Stimulated activated CD8-positive, alpha-beta memory T cell treated with anti-CD3 and anti-CD28 coated beads, Interleukin-15, amount 100 ng/mL, for 4 hours (primary cell): Measurements from ENCODE around the gene ITM2C.

Source experiments
- DNase-seq, 2 donors: peaks; one replicate each; pipeline ENCODE4 v3.0.0-alpha.2; 2020; ENCODE audit warnings: low read depth in 2 of 2

The ITM2C gene

DNA sequence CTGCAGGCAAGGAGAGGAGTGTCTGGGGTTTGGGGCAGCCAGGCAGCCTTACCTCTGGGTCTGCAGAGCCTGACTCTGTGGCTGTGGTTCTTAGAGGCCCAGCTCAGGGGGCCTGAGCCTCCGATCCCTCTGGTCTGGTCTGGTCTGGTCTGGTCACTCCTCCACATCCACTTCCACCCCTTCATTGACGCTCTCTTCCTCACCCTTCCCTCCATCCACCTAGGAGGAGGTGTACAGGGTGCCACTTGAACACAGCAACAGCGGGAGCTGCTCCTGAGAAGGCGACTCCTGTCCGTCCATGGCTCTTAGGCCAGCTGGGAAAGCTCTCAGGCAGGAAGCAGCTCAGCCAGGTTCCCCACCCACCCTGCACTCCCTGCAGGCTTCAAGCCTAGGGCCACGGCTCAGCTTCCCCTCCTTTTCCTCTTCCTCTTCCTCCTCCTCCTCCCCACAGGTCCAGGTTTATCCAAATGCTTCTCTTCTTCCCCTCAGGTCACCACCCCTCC lies 43.4 kb downstream of the ITM2C start:
- no peak for DNase-seq

DNA sequence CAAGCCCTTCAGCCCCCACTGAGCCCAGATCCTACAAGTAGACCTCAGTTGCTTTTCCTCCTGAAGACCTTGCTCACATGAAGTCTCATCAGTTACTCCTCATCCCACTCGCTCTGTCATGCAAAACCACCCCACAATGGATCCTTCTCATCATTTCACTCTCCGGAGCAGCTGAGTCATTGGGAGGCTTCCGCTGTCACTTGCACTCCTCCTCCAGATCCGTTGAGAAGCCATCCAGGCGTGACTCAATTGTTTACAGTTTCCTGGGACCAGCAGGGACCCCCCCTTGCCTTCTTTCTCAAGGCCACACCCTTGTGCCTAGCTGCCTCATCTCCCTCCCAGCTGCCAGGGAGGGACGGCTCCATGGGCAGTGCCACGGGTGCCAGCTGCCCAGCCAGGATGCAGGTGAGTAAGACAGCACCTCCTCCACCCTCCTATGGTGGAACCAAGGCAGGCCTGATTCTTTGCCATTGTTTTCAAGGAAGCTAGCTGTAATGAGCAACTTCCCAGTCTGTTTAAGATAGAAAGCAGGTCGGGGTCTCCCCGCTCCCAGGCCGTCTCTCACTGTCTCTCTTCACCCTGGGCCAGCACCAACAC lies 44.0 kb downstream of the ITM2C start:
- peak in 1 of 2 donors; percentile 39 for DNase-seq

- no peak for DNase-seq
Measured at GRCh38 chr2:230909841-230910545, 45.3 kb downstream of the ITM2C start.

DNA sequence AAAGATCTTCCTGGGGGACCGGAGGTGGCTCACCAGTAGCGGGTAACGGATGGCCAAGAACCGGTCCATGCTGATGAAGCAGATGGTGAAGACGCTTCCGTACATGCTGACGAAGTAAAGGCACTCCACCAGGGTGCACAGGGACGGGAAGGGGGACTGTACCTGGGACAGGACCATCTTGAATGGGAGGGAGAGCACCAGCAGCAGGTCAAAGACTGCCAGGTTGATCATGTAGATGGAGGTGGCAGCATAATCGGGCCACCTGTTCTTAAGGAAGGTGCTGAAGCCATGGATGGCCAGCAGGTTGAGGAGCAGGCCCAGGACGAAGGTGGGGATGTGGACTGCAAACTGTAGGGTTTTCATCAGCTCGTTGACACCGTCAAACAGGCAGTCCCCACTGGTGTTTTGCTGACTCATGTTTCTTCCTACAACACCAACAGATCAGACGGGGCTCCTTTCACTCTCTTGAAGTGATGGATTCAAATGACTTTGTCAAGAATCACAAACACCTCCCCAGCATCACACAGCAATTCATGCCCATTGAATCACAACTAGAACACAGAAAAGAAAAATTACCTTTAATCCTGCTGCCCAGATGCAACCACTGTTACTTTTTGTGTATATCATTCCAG lies 45.9 kb downstream of the ITM2C start:
- no peak for DNase-seq

GRCh38 chr2:230912046-230912445 lies 47.3 kb downstream of the ITM2C start:
- no peak for DNase-seq

GRCh38 chr2:230912724-230913123 lies 48.0 kb downstream of the ITM2C start:
- DNase-seq, result no peak

GRCh38 chr2:230913406-230914143 lies 48.8 kb downstream of the ITM2C start:
- no peak for DNase-seq

GRCh38 chr2:230914886-230915285 lies 50.1 kb downstream of the ITM2C start:
- no peak for DNase-seq

DNA sequence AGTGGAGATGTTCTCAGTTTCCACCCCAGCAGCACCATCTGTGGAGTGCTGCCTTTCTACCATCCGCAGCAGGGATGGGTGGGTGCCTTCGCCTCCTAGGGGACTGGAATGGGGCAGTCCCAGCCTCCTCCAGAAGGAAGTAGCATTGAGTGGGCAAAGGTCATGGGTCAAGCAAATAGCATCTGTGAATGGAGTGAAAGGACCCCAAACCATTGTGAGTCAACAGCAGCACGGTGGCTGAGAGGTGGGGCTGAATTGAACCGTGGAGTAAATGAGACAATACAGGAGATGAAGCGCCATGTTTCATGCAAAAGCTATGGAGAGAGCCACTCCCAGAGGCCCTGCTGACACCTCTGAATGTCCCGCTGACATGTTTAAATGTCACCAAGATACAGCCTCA lies 50.6 kb downstream of the ITM2C start:
- DNase-seq, result no peak

GRCh38 chr2:230916218-230916617 lies 51.5 kb downstream of the ITM2C start:
- no peak for DNase-seq

- no peak for DNase-seq
Measured at GRCh38 chr2:230919240-230919639, 54.5 kb downstream of the ITM2C start.

- DNase-seq, result no peak
Measured at GRCh38 chr2:230919681-230920080, 54.9 kb downstream of the ITM2C start.

- DNase-seq, result no peak
Measured at GRCh38 chr2:230920167-230920566, 55.4 kb downstream of the ITM2C start.

- no peak for DNase-seq
Measured at GRCh38 chr2:230921806-230922595, 57.3 kb downstream of the ITM2C start.

DNA sequence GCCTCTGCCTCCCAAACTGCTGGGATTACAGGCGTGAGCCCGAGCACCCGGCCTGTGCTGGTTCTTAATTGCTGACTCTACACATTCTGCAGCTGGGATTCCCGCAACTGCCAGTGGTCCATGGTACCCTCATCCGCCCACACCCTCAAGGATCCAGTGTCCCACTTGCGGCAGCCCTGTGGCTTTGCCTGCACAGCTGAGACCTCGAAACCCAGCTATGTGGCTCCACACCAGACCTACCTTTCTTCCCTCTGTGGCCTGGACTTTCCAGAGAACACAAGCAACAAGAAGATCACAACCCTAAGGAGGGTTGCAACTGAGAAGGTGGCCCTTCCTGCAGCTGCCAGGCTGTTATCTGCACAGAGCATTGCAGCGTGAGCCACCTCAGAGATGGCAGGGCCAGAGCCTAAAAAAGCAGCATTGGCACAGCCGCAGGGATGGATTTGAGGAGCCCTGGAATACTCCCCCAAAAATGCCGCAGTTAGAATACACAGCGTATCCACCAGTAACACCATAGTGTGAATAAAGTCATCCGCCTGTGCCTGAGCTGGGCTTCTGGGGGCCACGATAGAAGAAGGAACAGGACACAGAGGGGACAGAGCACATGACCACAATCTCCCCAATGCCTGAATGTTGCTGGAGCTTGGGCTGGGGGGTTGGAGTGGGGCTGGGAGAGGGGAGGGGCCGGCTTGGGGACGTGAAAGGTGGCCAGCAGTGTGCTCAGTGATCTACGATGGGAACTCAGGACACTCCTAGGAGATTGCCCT lies 58.4 kb downstream of the ITM2C start:
- DNase-seq, result no peak

GRCh38 chr2:230924092-230924469 lies 59.3 kb downstream of the ITM2C start:
- no peak for DNase-seq

GRCh38 chr2:230924470-230925341 lies 60.0 kb downstream of the ITM2C start, which contains the start of gene GPR55:
TSS of gene GPR55 (minus strand) at chr2:230925242. CDS start at chr2:230910962, 14,280 bp downstream.
- peak in 1 of 2 donors; percentile 37 for DNase-seq

DNA sequence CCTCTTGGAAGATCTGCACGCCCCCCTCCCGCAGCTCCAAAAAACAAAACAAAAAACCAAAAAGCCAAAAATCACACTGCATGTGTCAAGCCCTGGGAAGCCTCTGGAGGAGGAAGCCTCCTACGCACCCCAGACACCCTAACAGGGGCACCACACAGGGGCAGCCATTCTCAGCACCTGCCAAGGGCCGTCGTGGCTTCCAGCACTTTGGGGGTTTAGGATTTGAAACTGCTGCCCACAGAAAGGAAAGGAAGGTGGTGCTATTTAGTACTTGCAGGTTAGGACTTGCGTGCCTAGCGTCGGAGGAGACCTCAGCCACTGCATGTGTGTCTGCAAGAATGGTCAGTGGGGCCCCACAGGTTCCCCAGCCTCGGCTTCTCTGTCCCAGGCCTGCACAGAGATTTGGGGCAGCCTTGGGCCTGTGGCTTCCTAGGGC lies 60.7 kb downstream of the ITM2C start:
- no peak for DNase-seq
